ENCODE data around the gene UBE2V1.

UBE2V1 gene

DNA sequence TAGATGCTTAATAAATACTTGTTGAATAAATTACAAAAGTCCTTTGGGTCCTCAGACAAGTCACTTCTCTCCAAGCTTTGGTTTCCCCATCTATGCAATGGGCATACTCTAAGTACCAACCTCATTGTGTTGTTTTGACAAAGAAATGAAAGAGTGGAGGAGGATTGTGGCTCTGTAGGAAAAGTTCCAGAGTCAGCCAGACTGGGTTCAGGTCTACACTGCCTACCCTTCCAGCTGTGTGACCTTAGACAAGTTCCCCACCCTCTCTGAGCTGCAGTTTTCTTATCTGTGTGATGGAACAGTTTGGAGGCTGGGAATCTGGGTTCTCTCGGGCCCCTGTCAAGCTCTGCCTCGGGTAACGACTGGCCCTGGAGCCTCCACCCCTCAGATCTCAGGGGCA, 76.2 kb downstream of the UBE2V1 start:
- H3K4me3 ChIP-seq (ENCODE audit: low read depth, low read length), result no peak overlapping the region
- DNase-seq (ENCODE audit: low read depth, low spot score), result no peak
- TF ChIP-seq, protein P1, sequence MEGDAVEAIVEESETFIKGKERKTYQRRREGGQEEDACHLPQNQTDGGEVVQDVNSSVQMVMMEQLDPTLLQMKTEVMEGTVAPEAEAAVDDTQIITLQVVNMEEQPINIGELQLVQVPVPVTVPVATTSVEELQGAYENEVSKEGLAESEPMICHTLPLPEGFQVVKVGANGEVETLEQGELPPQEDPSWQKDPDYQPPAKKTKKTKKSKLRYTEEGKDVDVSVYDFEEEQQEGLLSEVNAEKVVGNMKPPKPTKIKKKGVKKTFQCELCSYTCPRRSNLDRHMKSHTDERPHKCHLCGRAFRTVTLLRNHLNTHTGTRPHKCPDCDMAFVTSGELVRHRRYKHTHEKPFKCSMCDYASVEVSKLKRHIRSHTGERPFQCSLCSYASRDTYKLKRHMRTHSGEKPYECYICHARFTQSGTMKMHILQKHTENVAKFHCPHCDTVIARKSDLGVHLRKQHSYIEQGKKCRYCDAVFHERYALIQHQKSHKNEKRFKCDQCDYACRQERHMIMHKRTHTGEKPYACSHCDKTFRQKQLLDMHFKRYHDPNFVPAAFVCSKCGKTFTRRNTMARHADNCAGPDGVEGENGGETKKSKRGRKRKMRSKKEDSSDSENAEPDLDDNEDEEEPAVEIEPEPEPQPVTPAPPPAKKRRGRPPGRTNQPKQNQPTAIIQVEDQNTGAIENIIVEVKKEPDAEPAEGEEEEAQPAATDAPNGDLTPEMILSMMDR (IDR thresholded peaks at IDR 0.05; ENCODE audit: low read depth, low read length), result no peak
- in situ Hi-C loops (cut with HindIII; ENCODE audit: low sequenced_read_pairs), result no loop called here

DNA sequence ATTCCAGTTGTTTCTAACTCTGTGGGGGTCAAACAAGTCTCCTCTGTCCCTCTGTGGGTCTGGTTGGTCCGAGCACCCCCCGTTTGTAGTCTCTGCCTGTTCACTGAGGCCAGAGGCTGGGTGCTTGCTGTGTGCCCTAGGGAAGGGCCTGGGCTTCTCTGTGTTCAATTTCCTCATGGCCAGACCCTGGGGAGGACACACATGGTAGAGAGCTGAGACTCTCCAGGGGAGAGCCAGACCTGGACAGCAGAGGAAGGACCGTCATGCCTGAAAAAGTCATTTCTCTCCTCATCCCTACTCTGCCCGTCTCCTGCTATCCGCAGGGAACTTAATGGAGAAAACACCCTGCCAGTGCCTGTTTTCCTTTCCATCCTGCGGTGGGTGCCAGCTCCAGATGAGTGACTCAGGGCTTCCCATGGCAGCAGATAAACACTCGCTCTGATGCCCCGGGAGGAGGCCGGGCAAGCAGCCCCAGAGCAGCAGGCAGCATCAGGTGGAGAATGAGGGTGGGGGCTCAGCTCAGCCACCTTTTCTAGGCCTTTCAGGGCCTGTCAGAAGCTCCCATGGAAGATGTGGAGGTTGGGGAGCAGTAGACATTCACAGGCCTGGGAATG, 78.3 kb downstream of the UBE2V1 start:
- peak; percentile 72 for DNase-seq (ENCODE audit: low read depth, low spot score)
- TF ChIP-seq, protein P1 (IDR thresholded peaks at IDR 0.05; ENCODE audit: low read depth, low read length), result no peak
- in situ Hi-C loops (cut with HindIII; ENCODE audit: low sequenced_read_pairs), result no loop called here
- H3K4me3 ChIP-seq (ENCODE audit: low read depth, low read length), result no peak overlapping the region

DNA sequence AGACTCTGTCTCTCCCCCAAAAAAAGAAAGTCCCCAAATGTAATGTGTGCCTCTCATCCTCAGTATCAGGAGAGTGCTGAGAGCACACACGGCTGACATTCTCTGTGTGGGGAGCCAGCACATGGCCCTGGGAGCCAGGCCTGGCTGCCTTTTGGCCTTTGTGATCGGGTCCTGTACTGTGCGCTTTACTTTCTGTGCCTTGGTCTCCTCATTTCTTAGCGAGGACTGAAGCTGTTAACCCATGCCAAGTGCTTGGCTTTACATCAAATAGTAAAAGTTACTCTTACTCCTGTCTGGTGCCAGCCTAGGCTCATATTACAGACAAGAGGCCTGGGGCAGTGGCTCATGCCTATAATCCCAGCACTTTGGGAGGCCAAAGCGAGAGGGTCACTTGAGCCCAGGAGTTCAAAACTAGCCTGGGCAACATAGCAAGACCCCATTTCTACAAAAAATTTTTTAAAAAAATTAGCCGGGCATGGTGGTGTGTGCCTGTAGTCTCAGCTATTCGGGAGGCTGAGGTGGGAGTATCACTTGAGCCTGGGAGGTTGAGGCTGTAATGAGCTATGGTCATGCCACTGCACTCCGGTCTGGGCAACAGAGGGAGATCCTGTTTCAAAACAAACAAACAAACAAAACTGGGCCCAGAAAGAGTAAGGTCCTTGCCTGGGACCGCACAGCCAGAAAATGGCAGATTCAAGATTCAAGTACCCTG, 79.8 kb downstream of the UBE2V1 start:
- H3K4me3 ChIP-seq (ENCODE audit: low read depth, low read length), result no peak overlapping the region
- DNase-seq (ENCODE audit: low read depth, low spot score), result no peak
- in situ Hi-C loops (cut with HindIII; ENCODE audit: low sequenced_read_pairs), result no loop called here
- TF ChIP-seq, protein P1 (IDR thresholded peaks at IDR 0.05; ENCODE audit: low read depth, low read length), result no peak
